RWPE2 (cell line): Measurements from ENCODE around the gene ARHGAP26.

ENCODE experiments used
- ATAC-seq: fragments of 200-7000 bp; cut with Tn5 transposase; 3 replicates; pipeline ENCODE4 v1.9.1; 2021; ENCODE audit warnings: low read depth
- DNase-seq: peaks from one replicate; pipeline ENCODE4 v3.0.0-alpha.2; 2020; ENCODE audit warnings: low spot score
- H3K27ac ChIP-seq: fragments of 450-650 bp; 2 replicates; pipeline ENCODE4 v1.5.1; 2017; ENCODE audit warnings: mild to moderate bottlenecking; ENCODE audit not compliant: poor library complexity, severe bottlenecking
- H3K27me3 ChIP-seq: fragments of 250-450 bp; sonication (Bioruptor Pico); 2 replicates; pipeline ENCODE4 v1.5.1; 2021; ENCODE audit warnings: mild to moderate bottlenecking, moderate library complexity; ENCODE audit not compliant: insufficient read depth, poor library complexity, severe bottlenecking
- H3K36me3 ChIP-seq: fragments of 250-450 bp; sonication (Bioruptor Pico); 2 replicates; pipeline ENCODE4 v1.5.1; 2020; ENCODE audit warnings: low read depth, mild to moderate bottlenecking, moderate library complexity
- H3K4me1 ChIP-seq: fragments of 250-450 bp; sonication (Bioruptor Pico); 2 replicates; pipeline ENCODE4 v1.5.1; 2021; ENCODE audit warnings: mild to moderate bottlenecking, moderate library complexity; ENCODE audit not compliant: insufficient read depth, poor library complexity, severe bottlenecking
- H3K4me3 ChIP-seq: fragments of 250-450 bp; sonication (Bioruptor Pico); 2 replicates; pipeline ENCODE4 v1.5.1; 2021; ENCODE audit warnings: mild to moderate bottlenecking, moderate library complexity; ENCODE audit not compliant: severe bottlenecking
- H3K9me3 ChIP-seq: fragments of 250-450 bp; sonication (Bioruptor Pico); 2 replicates; pipeline ENCODE4 v1.5.1; 2021; ENCODE audit warnings: mild to moderate bottlenecking, moderate library complexity; ENCODE audit not compliant: severe bottlenecking
- CTCF ChIP-seq: fragments of 450-650 bp; IDR thresholded peaks from one replicate; pipeline ENCODE4 v1.5.1; 2017; ENCODE audit warnings: mild to moderate bottlenecking, moderate library complexity; ENCODE audit not compliant: poor library complexity, severe bottlenecking

ARHGAP26 gene

GRCh38 chr5:143236682-143237081, 466.5 kb downstream of the ARHGAP26 start:
- H3K4me1 ChIP-seq = peaks cover 23% of the 10 kb centered on the region
- DNase-seq (no peak), ATAC-seq (no peak)
- H3K27me3 ChIP-seq = no peaks in the 10 kb centered on the region
- no peaks in the 10 kb centered on the region for H3K36me3 ChIP-seq
- peak overlapping the region; percentile 82 for H3K27ac ChIP-seq
- TF ChIP-seq CTCF = no peak
- H3K9me3 ChIP-seq = no peaks in the 10 kb centered on the region
- no peak overlapping the region for H3K4me3 ChIP-seq

DNA sequence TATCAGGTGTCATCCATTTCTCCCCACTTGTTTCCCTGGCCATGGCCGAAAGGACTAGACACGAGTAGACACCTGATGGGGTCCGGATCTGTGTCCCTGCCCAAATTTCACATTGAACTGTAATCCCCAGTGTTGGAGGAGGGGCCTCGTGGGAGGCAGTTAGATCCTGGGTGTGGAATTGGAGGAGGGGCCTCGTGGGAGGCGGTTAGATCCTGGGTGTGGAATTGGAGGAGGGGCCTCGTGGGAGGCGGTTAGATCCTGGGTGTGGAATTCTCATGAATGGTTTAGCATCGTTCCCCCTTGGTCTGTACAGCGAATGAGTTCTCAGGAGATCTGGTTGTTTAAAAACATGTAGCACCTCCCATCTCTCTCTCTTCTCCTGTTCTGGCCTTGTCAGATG, 467.5 kb downstream of the ARHGAP26 start:
- H3K27ac ChIP-seq = no peak overlapping the region
- H3K4me1 ChIP-seq = peaks cover 32% of the 10 kb centered on the region
- H3K9me3 ChIP-seq = no peaks in the 10 kb centered on the region
- no peaks in the 10 kb centered on the region for H3K36me3 ChIP-seq
- no peak overlapping the region for H3K4me3 ChIP-seq
- no peaks in the 10 kb centered on the region for H3K27me3 ChIP-seq
- DNase-seq (no peak), ATAC-seq (no peak)
- no peak for TF ChIP-seq CTCF

GRCh38 chr5:143238620-143239019, 468.4 kb downstream of the ARHGAP26 start:
- peaks cover 42% of the 10 kb centered on the region for H3K4me1 ChIP-seq
- no peaks in the 10 kb centered on the region for H3K9me3 ChIP-seq
- TF ChIP-seq CTCF = no peak
- no peak overlapping the region for H3K4me3 ChIP-seq
- no peak overlapping the region for H3K27ac ChIP-seq
- ATAC-seq (no peak), DNase-seq (no peak)
- no peaks in the 10 kb centered on the region for H3K36me3 ChIP-seq
- H3K27me3 ChIP-seq = no peaks in the 10 kb centered on the region

DNA sequence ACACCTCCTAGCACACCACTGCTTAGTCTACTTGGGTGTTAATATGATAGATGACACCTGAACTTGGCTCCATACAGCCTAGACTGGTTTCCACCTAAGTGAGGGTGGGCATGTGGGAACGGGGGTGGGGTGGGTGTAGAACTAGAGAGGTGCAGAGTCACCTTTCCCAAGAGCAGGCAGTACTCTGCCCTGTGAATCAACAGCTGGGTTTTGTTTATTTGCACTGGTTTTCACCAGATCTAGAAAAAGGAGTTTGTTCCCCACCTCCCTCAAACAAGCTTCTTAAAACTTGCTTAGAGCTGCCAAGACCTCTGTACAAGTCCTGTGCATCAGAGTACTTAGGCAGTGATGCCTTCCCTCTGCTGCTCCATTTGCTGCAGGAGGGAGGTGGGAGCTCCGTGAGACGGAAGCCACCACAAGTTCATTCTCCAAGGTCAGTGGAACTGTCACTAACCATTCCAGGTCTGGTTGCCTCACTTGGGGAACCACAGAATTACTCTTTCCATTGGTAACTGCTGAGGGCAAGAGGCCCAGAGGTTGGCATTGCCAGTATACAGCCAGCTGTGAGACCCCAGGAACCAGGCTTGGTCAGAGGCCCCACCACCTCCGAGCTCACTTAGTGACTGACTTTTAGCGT, 469.8 kb downstream of the ARHGAP26 start:
- H3K9me3 ChIP-seq = no peaks in the 10 kb centered on the region
- DNase-seq (no peak), ATAC-seq (no peak)
- peak overlapping the region; percentile 100 for H3K27ac ChIP-seq
- H3K4me3 ChIP-seq = no peak overlapping the region
- TF ChIP-seq CTCF = no peak
- H3K36me3 ChIP-seq = no peaks in the 10 kb centered on the region
- H3K27me3 ChIP-seq = no peaks in the 10 kb centered on the region
- peaks cover 47% of the 10 kb centered on the region for H3K4me1 ChIP-seq

DNA sequence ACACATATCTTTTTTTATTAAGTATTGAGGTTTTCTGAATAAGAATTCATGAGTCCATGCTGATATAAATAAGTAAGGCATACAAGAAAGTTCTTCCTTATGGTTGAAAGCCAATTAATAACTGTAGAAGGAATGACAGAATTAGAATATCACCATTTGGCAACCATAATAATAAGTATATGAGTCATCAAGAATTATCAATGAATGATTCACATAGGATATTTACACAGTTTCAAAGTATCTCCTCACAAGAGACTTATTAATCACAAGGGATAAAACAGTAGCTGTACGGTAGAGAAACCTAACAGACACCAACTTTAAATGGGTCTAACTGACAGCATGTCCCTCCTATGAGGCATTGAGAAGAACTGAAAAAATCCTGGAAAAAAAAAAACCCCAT, 471.7 kb downstream of the ARHGAP26 start:
- no peaks in the 10 kb centered on the region for H3K9me3 ChIP-seq
- DNase-seq = no peak

More for the DNA sequence above, 471.7 kb downstream of the ARHGAP26 start:
- Histone ChIP-seq H3K27me3 (no peaks in the 10 kb centered on the region), H3K4me1 (peaks cover 51% of the 10 kb centered on the region), H3K4me3 (no peak overlapping the region), H3K36me3 (no peaks in the 10 kb centered on the region), H3K27ac (peak overlapping the region; percentile 100)
- peak; percentile 20 for ATAC-seq
- no peak for TF ChIP-seq CTCF
